ENCODE data around the gene NGLY1. TPM values are rescaled to one million over a fixed set of nuclear protein-coding genes. Genes with fewer than 3 reads are reported as not detected.

NGLY1 gene
- total and polyA plus RNA-seq, 9 of the 15 experiments (the other 6 are each of a cell fraction or from before 2014, with no cell fraction given): 52.2 to 124 (median 87.6) TPM

GRCh38 chr3:25783661-25784512 is 644 bp upstream of the NGLY1 start (continued):
- TF ChIP-seq REST (IDR thresholded peaks at IDR 0.05; ENCODE audit: borderline replicate concordance) (0 out of 2 replicates have a peak, but pooled peaks have one; percentile 8), REST (CRISPR knock-in tag; IDR thresholded peaks at IDR 0.05; ENCODE audit: low read depth) (no peak), AFF1 (IDR thresholded peaks at IDR 0.05; ENCODE audit: low read depth in 1 of 2, partially characterized antibody in 2 of 2) (peak in 1 of 2 experiments; percentile 32), VEZF1 (CRISPR knock-in tag; IDR thresholded peaks at IDR 0.05) (peak; percentile 30; the same call in 1 of the 2 replicates), BCOR (IDR thresholded peaks at IDR 0.05) (no peak), EGR1 (conservative IDR thresholded peaks at IDR 0.05) (peak; percentile 74), KLF10 (CRISPR knock-in tag; IDR thresholded peaks at IDR 0.05) (no peak), ESRRB (CRISPR knock-in tag; IDR thresholded peaks at IDR 0.05; ENCODE audit: borderline replicate concordance) (0 out of 2 replicates have a peak, but pooled peaks have one; percentile 16), THAP12 (CRISPR knock-in tag; IDR thresholded peaks at IDR 0.05) (0 out of 2 replicates have a peak, but pooled peaks have one; percentile 28), MTA3 (IDR thresholded peaks at IDR 0.05; ENCODE audit: borderline replicate concordance) (0 out of 2 replicates have a peak, but pooled peaks have one; percentile 21)
